GM18517 (cell line): Measurements from ENCODE around the gene CETP.
"Not testable (repeated sequence)": the region's sequence is repeated elsewhere in the genome, so short reads cannot be mapped to it uniquely, and the experiment has no call there.

Experiments used
- ATAC-seq: cut with Tn5 transposase; IDR thresholded peaks from one replicate; pipeline ENCODE4 v1.9.1; 2021; ENCODE audit warnings: mild to moderate bottlenecking, moderate library complexity; ENCODE audit not compliant: unreplicated experiment

The CETP gene

DNA sequence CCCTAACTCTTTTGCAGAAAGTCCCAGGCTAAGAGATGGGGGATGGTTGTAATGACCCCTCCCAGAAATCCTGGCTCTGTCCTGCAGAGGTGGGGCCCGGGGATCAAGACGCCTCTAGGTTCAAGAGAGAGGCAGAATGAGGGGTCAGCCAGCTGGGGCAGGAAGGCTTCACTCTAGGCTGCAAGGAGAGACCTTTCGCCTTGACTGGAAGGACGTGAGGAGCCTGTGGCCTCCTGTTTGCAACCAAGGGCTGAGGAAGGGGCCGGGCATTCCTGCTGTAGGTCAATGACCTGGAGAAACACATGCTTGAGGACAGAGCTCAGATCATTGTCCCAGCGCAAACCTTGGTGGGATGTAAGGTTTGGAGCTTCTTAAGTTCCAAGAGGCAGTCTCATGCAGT, 8.7 kb upstream of the CETP start:
- no peak for ATAC-seq

DNA sequence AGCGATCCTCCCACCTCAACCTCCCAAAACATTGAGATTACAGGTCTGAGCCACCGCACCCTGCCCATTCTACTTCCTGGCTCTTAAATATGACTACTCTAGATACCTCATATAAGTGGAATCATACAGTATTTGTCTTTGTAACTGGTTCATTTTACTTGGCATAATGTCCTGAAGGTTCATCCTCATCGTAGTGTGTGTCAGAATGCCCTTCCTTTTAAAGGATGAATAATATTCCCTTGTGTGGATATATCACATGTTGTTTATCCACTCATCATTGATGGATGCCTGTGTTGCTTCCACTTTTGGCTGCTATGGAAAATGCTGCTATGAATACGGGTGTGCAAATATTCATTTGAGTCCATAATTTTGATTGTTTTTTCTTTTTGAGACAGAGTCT, 5.7 kb upstream of the CETP start:
- ATAC-seq: no peak

- no peak for ATAC-seq
Observed at GRCh38 chr16:56956756-56957155, 5.0 kb upstream of the CETP start.

- ATAC-seq: no peak
Observed at GRCh38 chr16:56960681-56961281, 969 bp upstream of the CETP start.

GRCh38 chr16:56961386-56961785, 364 bp upstream of the CETP start:
- no peak for ATAC-seq

GRCh38 chr16:56964243-56965148, 2.7 kb downstream of the CETP start:
- ATAC-seq: peak; percentile 68

DNA sequence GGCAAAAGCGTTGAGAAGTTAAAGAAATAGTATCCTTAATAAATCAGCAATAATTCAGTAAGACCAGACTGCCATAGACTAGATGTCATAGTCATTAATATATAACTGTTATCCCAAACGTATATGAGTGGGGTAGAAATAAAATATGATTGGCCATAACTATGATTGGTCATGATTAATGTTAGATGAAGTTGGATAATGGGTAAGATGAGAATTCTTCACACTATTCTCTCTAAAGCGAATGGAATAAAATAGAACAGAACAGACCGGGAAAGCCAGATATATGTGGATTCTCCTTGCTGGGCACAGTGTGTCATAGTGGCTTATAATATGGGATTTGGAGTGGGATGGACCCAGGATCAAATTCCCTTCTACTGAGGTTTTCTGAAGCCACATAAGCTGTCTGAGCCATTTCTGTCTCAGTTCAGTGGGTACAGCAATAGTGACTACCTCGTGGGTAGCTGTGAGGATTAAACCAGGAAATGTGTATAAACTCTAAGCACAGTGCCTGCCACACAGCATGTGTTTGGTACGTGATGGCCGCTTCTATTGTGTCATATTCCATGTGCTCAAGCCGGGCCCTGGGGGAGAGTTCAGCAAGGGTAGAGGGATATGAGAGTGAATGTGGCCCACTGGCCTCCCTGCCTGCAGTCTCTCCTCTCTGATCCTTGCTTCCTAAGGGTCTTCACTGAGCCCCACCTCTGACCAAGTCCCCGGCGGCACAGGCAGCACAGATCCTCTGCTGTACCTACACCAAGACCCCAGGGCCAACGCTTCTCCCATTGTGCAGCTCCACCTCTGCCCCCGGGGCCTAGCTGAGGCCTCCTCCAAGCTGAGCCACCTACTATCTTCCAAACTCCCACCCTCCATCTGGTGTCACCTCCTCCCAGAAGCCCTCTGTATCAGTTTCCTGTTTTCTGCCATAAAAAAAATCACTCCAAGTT, 3.7 kb downstream of the CETP start:
- ATAC-seq: no peak

- no peak for ATAC-seq
Observed at GRCh38 chr16:56966093-56966475, 4.3 kb downstream of the CETP start.

- no peak for ATAC-seq
Observed at GRCh38 chr16:56967733-56968132, 6.0 kb downstream of the CETP start.

- no peak for ATAC-seq
Observed at GRCh38 chr16:56969769-56970168, 8.0 kb downstream of the CETP start.

- ATAC-seq: peak; percentile 80
Observed at GRCh38 chr16:56970934-56971767, 9.4 kb downstream of the CETP start.

GRCh38 chr16:56971768-56972043, 10.0 kb downstream of the CETP start:
- ATAC-seq: no peak

- ATAC-seq: no peak
Observed at GRCh38 chr16:56972403-56973293, 10.9 kb downstream of the CETP start.

DNA sequence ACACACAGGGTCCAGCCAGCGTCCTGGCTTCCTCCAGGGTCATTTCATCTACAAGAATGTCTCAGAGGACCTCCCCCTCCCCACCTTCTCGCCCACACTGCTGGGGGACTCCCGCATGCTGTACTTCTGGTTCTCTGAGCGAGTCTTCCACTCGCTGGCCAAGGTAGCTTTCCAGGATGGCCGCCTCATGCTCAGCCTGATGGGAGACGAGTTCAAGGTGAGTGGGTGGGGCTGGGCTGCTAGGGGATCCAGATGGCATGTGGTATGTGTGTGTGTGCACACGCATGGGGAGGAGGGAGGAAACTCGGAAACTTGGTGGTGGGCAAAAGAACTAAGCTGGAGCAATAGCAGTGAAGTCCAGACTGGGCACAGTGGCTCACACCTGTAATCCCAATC, 11.5 kb downstream of the CETP start:
- ATAC-seq: no peak

GRCh38 chr16:56973899-56974298, 12.1 kb downstream of the CETP start:
- not testable (repeated sequence) for ATAC-seq

GRCh38 chr16:56974549-56975300, 13.0 kb downstream of the CETP start:
- ATAC-seq: no peak

- no peak for ATAC-seq
Observed at GRCh38 chr16:56975714-56976113, 14.0 kb downstream of the CETP start.

DNA sequence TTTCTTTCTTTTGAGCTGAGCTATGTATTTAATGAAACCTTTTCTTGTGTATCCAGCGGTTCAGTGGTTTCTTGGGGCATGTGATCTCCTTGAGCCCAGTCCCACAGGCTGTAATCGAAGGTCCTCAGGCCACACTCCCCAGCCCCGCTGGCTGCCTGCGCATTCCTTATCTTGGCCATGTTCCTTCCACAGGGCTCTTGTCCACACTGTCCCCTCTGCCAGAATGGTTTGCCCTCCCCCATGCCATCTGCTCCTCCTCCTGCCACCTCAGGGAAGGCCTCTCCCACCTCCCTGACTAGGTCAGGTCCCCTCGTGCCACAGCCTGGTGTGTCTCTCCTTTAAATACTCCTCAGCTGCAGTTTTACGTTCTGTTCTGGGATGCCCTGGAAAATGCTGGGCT, 15.5 kb downstream of the CETP start:
- ATAC-seq: no peak

- ATAC-seq: no peak
Observed at GRCh38 chr16:56977823-56978430, 16.2 kb downstream of the CETP start.
